ENCODE data around the gene RNF126. TPM values are rescaled to one million over a fixed set of nuclear protein-coding genes. Genes with fewer than 3 reads are reported as not detected.
A peak's percentile ranks its signal among the peaks of the same experiment; 100 is the strongest.

Gene RNF126
- total RNA-seq, 4 donors from 2014 or later: 96.0 to 118 (median 106) TPM

- no peak for DNase-seq (ENCODE audit: low spot score in 2 of 2)
- H3K4me1 ChIP-seq: peaks cover 76% of the 10 kb centered on the region
These were observed 1.4 kb downstream of the RNF126 start for GRCh38 chr19:661427-662196.

DNA sequence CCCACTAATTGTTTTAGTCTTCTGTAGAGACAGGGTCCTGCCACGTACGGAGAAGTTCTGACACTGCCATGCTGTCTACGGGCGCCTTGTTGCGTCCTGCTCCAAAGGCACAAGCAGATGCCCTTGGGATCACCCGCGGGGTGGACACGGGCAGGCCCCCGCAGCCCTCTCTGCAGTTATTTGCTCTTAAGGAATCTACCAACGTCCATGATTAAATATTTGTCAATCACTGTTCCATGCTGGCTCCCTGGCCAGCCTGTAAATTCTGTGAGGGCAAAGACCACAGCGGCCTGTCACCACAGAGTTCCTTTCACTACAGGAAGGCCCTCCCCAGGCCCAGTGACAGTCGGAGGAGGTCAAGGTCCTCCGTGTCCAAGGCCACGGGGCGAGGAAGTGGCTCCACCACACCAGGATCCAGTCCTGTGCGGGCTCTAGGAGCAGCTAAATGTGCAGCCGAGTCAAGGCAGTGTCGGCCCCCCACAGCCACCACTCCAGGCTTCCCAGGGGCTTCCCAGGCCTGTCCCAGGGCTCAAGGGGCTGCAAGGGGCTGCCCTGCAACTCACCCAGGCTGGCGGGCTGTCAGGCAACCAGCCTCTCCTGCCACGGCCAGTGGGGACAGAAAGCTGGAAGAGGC is 2.1 kb downstream of the RNF126 start:
- Histone ChIP-seq H3K9me3 (no peaks in the 10 kb centered on the region), H3K27me3 (no peaks in the 10 kb centered on the region), H3K4me3 (peak overlapping the region; percentile 96), H3K36me3 (peaks cover 11% of the 10 kb centered on the region), H3K27ac (peak overlapping the region; percentile 96), H3K4me1 (peaks cover 82% of the 10 kb centered on the region)
- DNase-seq (ENCODE audit: low spot score in 2 of 2): no peak
- TF ChIP-seq POLR2A (IDR thresholded peaks at IDR 0.05) (no peak), POLR2AphosphoS5 (IDR thresholded peaks at IDR 0.05) (no peak), EP300 (IDR thresholded peaks at IDR 0.05) (no peak)
- TF ChIP-seq, protein P1, sequence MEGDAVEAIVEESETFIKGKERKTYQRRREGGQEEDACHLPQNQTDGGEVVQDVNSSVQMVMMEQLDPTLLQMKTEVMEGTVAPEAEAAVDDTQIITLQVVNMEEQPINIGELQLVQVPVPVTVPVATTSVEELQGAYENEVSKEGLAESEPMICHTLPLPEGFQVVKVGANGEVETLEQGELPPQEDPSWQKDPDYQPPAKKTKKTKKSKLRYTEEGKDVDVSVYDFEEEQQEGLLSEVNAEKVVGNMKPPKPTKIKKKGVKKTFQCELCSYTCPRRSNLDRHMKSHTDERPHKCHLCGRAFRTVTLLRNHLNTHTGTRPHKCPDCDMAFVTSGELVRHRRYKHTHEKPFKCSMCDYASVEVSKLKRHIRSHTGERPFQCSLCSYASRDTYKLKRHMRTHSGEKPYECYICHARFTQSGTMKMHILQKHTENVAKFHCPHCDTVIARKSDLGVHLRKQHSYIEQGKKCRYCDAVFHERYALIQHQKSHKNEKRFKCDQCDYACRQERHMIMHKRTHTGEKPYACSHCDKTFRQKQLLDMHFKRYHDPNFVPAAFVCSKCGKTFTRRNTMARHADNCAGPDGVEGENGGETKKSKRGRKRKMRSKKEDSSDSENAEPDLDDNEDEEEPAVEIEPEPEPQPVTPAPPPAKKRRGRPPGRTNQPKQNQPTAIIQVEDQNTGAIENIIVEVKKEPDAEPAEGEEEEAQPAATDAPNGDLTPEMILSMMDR (IDR thresholded peaks at IDR 0.05): no peak
- 31% methylated on average over 8 of the region's 20 CpGs for WGBS

More at GRCh38 chr19:661427-662196, 1.4 kb downstream of the RNF126 start:
- Histone ChIP-seq H3K27ac (peak overlapping the region; percentile 96), H3K4me3 (peak overlapping the region; percentile 96), H3K36me3 (peaks cover 9% of the 10 kb centered on the region), H3K27me3 (no peaks in the 10 kb centered on the region), H3K9me3 (no peaks in the 10 kb centered on the region)
- TF ChIP-seq, protein P1 (IDR thresholded peaks at IDR 0.05): no peak
- 5% methylated on average over 28 of the region's 31 CpGs for WGBS

- H3K36me3 ChIP-seq: peaks cover 13% of the 10 kb centered on the region
- DNase-seq (ENCODE audit: low spot score in 2 of 2): no peak
- H3K4me1 ChIP-seq: peaks cover 75% of the 10 kb centered on the region
- H3K4me3 ChIP-seq: peak overlapping the region; percentile 96
- 26% methylated on average over 22 of the region's 50 CpGs for WGBS
- TF ChIP-seq POLR2A (IDR thresholded peaks at IDR 0.05) (no peak), POLR2AphosphoS5 (IDR thresholded peaks at IDR 0.05) (no peak), EP300 (IDR thresholded peaks at IDR 0.05) (no peak)
- TF ChIP-seq, protein P1 (IDR thresholded peaks at IDR 0.05): no peak
- no peaks in the 10 kb centered on the region for H3K9me3 ChIP-seq
- H3K27me3 ChIP-seq: no peaks in the 10 kb centered on the region
- H3K27ac ChIP-seq: peak overlapping the region; percentile 96
These were observed 3.8 kb downstream of the RNF126 start for GRCh38 chr19:658916-659839.

DNA sequence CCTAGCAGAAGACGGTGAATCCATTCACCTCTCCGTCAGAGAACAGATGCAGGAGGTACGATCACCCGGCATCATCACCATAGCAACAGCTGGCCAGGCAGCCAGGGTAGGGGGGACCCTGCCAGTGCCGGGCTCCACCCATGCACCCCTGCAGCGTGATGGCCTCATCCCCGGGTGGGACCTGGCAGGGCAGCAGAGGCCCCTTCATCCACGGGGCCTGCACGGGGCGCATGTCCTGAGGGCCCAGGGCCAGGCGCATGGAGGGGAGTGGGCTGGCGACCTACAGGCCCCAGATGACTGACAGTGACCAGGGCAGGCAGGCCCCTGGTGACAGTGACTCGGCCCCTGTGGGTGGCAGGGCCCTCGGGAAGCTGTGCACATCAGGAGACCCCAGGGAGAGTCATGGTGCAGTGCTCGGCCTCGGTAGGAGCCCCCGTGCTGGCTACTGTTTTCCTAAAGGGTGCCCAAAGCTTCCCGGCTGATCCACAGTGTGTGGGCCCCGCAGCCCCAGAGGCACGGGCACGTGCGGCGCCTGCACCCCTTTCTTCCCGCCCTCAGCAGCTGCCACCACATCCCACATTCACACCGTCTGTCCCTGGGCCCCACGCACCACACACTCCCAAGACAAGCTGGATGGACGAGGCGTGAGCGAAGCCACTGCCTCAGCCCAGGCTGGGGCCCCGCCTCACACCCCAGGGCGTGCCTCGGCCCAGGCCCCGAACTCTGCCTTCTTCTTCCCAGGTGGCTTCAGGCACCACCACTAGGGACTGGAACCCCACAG is 4.8 kb downstream of the RNF126 start:
- WGBS: 78% methylated on average over 19 of the region's 33 CpGs
- H3K36me3 ChIP-seq: peaks cover 23% of the 10 kb centered on the region
- no peaks in the 10 kb centered on the region for H3K27me3 ChIP-seq
- H3K27ac ChIP-seq: peak overlapping the region; percentile 96
- peak overlapping the region; percentile 96 for H3K4me3 ChIP-seq
- TF ChIP-seq, protein P1 (IDR thresholded peaks at IDR 0.05): no peak
- TF ChIP-seq EP300 (IDR thresholded peaks at IDR 0.05) (no peak), POLR2A (IDR thresholded peaks at IDR 0.05) (no peak), POLR2AphosphoS5 (IDR thresholded peaks at IDR 0.05) (no peak)
- DNase-seq (ENCODE audit: low spot score in 2 of 2): no peak
- H3K4me1 ChIP-seq: peaks cover 66% of the 10 kb centered on the region
- no peaks in the 10 kb centered on the region for H3K9me3 ChIP-seq
